Measurements from ENCODE around the gene MCM3AP.

GRCh38 chr21:46285761-46286647 is 593 bp upstream of the MCM3AP start, which contains the start of gene YBEY:
- peak; percentile 31; the same call in 1 of the 2 replicates for TF ChIP-seq CTCF (IDR thresholded peaks at IDR 0.05; ENCODE audit: low read length)
- TF ChIP-seq EZH2 (IDR thresholded peaks at IDR 0.05; ENCODE audit: borderline replicate concordance, low read length), result no peak

Data from OCI-LY1 (cell line).